ENCODE measurements around the gene FJX1. TPM values are rescaled to one million over a fixed set of nuclear protein-coding genes. Genes with fewer than 3 reads are reported as not detected.

FJX1 gene
- total RNA-seq, 1 experiment from 2014 or later = 8.3 TPM

DNA sequence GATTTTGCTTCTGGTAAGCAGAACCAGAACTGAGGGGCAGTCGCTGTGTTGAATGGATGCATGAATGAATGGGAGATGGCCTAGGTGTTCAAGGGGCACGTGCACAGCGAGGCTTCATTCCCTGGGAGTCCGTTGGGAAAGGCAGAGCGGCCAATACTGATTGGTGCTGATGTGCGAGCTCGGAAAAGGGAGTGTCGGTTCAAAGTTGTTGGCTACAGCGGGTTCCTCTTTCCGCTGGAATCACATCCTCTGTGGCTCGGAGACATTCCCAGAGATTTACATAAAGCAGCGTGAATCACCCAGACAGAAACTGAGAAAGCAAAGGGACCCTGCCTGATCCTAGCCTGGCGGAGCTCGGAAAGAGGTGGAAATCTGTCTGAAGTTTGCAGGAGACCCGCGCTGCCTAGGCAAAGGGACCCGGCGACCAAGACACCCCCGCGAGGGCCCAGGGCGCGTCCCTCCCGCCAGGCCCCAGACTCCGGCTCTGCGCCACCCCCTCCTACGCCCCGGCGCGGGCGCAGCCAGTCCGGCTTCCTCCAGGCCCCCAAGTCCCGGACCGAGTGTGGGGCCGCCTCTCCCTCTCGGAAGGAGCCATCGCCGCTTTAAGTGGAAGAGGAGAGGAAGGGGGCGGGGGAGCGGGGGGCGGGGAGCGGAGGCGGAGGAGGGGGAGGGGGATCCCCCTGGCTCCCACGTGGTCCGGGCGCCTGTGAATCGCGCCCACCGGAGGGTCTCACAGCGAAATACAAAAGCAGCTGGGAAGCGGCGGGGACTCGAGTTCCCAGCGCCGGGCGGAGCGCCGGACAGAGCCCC is at the start of gene FJX1 (continued):
- TF ChIP-seq, protein P1, sequence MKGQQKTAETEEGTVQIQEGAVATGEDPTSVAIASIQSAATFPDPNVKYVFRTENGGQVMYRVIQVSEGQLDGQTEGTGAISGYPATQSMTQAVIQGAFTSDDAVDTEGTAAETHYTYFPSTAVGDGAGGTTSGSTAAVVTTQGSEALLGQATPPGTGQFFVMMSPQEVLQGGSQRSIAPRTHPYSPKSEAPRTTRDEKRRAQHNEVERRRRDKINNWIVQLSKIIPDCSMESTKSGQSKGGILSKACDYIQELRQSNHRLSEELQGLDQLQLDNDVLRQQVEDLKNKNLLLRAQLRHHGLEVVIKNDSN (CRISPR knock-in tag; IDR thresholded peaks at IDR 0.05) = peak; percentile 66; the same call in 1 of the 2 replicates
- TF ChIP-seq PRRX2 (CRISPR knock-in tag; IDR thresholded peaks at IDR 0.05) (no peak), ZNF423 (CRISPR knock-in tag; IDR thresholded peaks at IDR 0.05) (no peak), CREM (CRISPR knock-in tag; IDR thresholded peaks at IDR 0.05) (peak; percentile 20; the same call in 1 of the 2 replicates), FOXK1 (CRISPR knock-in tag; IDR thresholded peaks at IDR 0.05) (peak; percentile 51; the same call in 1 of the 2 replicates), SMAD4 (CRISPR knock-in tag; IDR thresholded peaks at IDR 0.05) (no peak), ZNF232 (CRISPR knock-in tag; IDR thresholded peaks at IDR 0.05) (0 out of 2 replicates have a peak, but pooled peaks have one; percentile 17), FOXP1 (CRISPR knock-in tag; IDR thresholded peaks at IDR 0.05; ENCODE audit: borderline replicate concordance) (peak; percentile 87), ZNF121 (CRISPR knock-in tag; IDR thresholded peaks at IDR 0.05) (no peak), CREB1 (CRISPR knock-in tag; IDR thresholded peaks at IDR 0.05) (peak; percentile 19; the same call in 1 of the 2 replicates), ZNF416 (CRISPR knock-in tag; IDR thresholded peaks at IDR 0.05) (no peak), ZNF263 (CRISPR knock-in tag; IDR thresholded peaks at IDR 0.05; ENCODE audit: low read depth) (0 out of 2 replicates have a peak, but pooled peaks have one; percentile 30), TEAD1 (CRISPR knock-in tag; IDR thresholded peaks at IDR 0.05) (peak; percentile 73)
- TF ChIP-seq, protein P2, sequence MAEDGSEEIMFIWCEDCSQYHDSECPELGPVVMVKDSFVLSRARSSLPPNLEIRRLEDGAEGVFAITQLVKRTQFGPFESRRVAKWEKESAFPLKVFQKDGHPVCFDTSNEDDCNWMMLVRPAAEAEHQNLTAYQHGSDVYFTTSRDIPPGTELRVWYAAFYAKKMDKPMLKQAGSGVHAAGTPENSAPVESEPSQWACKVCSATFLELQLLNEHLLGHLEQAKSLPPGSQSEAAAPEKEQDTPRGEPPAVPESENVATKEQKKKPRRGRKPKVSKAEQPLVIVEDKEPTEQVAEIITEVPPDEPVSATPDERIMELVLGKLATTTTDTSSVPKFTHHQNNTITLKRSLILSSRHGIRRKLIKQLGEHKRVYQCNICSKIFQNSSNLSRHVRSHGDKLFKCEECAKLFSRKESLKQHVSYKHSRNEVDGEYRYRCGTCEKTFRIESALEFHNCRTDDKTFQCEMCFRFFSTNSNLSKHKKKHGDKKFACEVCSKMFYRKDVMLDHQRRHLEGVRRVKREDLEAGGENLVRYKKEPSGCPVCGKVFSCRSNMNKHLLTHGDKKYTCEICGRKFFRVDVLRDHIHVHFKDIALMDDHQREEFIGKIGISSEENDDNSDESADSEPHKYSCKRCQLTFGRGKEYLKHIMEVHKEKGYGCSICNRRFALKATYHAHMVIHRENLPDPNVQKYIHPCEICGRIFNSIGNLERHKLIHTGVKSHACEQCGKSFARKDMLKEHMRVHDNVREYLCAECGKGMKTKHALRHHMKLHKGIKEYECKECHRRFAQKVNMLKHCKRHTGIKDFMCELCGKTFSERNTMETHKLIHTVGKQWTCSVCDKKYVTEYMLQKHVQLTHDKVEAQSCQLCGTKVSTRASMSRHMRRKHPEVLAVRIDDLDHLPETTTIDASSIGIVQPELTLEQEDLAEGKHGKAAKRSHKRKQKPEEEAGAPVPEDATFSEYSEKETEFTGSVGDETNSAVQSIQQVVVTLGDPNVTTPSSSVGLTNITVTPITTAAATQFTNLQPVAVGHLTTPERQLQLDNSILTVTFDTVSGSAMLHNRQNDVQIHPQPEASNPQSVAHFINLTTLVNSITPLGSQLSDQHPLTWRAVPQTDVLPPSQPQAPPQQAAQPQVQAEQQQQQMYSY (CRISPR knock-in tag; IDR thresholded peaks at IDR 0.05) = peak; percentile 62
- TF ChIP-seq, protein P3, sequence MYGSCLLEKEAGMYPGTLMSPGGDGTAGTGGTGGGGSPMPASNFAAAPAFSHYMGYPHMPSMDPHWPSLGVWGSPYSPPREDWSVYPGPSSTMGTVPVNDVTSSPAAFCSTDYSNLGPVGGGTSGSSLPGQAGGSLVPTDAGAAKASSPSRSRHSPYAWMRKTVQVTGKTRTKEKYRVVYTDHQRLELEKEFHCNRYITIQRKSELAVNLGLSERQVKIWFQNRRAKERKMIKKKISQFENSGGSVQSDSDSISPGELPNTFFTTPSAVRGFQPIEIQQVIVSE (CRISPR knock-in tag; IDR thresholded peaks at IDR 0.05; ENCODE audit: borderline replicate concordance) = no peak
- TF ChIP-seq, protein P4, sequence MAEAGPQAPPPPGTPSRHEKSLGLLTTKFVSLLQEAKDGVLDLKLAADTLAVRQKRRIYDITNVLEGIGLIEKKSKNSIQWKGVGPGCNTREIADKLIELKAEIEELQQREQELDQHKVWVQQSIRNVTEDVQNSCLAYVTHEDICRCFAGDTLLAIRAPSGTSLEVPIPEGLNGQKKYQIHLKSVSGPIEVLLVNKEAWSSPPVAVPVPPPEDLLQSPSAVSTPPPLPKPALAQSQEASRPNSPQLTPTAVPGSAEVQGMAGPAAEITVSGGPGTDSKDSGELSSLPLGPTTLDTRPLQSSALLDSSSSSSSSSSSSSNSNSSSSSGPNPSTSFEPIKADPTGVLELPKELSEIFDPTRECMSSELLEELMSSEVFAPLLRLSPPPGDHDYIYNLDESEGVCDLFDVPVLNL (CRISPR knock-in tag; IDR thresholded peaks at IDR 0.05; ENCODE audit: borderline replicate concordance, low read depth) = peak; percentile 46; the same call in 1 of the 2 replicates
- TF ChIP-seq, protein P5, sequence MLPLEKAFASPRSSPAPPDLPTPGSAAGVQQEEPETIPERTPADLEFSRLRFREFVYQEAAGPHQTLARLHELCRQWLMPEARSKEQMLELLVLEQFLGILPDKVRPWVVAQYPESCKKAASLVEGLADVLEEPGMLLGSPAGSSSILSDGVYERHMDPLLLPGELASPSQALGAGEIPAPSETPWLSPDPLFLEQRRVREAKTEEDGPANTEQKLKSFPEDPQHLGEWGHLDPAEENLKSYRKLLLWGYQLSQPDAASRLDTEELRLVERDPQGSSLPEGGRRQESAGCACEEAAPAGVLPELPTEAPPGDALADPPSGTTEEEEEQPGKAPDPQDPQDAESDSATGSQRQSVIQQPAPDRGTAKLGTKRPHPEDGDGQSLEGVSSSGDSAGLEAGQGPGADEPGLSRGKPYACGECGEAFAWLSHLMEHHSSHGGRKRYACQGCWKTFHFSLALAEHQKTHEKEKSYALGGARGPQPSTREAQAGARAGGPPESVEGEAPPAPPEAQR (CRISPR knock-in tag; IDR thresholded peaks at IDR 0.05) = no peak
- TF ChIP-seq, protein P6, sequence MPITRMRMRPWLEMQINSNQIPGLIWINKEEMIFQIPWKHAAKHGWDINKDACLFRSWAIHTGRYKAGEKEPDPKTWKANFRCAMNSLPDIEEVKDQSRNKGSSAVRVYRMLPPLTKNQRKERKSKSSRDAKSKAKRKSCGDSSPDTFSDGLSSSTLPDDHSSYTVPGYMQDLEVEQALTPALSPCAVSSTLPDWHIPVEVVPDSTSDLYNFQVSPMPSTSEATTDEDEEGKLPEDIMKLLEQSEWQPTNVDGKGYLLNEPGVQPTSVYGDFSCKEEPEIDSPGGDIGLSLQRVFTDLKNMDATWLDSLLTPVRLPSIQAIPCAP (CRISPR knock-in tag; IDR thresholded peaks at IDR 0.05) = 0 out of 2 replicates have a peak, but pooled peaks have one; percentile 10
- TF ChIP-seq, protein P7, sequence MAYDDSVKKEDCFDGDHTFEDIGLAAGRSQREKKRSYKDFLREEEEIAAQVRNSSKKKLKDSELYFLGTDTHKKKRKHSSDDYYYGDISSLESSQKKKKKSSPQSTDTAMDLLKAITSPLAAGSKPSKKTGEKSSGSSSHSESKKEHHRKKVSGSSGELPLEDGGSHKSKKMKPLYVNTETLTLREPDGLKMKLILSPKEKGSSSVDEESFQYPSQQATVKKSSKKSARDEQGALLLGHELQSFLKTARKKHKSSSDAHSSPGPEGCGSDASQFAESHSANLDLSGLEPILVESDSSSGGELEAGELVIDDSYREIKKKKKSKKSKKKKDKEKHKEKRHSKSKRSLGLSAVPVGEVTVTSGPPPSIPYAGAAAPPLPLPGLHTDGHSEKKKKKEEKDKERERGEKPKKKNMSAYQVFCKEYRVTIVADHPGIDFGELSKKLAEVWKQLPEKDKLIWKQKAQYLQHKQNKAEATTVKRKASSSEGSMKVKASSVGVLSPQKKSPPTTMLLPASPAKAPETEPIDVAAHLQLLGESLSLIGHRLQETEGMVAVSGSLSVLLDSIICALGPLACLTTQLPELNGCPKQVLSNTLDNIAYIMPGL (CRISPR knock-in tag; IDR thresholded peaks at IDR 0.05) = 0 out of 2 replicates have a peak, but pooled peaks have one; percentile 57
- TF ChIP-seq, protein P8, sequence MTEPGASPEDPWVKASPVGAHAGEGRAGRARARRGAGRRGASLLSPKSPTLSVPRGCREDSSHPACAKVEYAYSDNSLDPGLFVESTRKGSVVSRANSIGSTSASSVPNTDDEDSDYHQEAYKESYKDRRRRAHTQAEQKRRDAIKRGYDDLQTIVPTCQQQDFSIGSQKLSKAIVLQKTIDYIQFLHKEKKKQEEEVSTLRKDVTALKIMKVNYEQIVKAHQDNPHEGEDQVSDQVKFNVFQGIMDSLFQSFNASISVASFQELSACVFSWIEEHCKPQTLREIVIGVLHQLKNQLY (CRISPR knock-in tag; IDR thresholded peaks at IDR 0.05) = no peak
- TF ChIP-seq, protein P9, sequence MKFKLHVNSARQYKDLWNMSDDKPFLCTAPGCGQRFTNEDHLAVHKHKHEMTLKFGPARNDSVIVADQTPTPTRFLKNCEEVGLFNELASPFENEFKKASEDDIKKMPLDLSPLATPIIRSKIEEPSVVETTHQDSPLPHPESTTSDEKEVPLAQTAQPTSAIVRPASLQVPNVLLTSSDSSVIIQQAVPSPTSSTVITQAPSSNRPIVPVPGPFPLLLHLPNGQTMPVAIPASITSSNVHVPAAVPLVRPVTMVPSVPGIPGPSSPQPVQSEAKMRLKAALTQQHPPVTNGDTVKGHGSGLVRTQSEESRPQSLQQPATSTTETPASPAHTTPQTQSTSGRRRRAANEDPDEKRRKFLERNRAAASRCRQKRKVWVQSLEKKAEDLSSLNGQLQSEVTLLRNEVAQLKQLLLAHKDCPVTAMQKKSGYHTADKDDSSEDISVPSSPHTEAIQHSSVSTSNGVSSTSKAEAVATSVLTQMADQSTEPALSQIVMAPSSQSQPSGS (CRISPR knock-in tag; IDR thresholded peaks at IDR 0.05; ENCODE audit: borderline replicate concordance, low read depth) = peak; percentile 68; the same call in 1 of the 2 replicates
- TF ChIP-seq, protein P10, sequence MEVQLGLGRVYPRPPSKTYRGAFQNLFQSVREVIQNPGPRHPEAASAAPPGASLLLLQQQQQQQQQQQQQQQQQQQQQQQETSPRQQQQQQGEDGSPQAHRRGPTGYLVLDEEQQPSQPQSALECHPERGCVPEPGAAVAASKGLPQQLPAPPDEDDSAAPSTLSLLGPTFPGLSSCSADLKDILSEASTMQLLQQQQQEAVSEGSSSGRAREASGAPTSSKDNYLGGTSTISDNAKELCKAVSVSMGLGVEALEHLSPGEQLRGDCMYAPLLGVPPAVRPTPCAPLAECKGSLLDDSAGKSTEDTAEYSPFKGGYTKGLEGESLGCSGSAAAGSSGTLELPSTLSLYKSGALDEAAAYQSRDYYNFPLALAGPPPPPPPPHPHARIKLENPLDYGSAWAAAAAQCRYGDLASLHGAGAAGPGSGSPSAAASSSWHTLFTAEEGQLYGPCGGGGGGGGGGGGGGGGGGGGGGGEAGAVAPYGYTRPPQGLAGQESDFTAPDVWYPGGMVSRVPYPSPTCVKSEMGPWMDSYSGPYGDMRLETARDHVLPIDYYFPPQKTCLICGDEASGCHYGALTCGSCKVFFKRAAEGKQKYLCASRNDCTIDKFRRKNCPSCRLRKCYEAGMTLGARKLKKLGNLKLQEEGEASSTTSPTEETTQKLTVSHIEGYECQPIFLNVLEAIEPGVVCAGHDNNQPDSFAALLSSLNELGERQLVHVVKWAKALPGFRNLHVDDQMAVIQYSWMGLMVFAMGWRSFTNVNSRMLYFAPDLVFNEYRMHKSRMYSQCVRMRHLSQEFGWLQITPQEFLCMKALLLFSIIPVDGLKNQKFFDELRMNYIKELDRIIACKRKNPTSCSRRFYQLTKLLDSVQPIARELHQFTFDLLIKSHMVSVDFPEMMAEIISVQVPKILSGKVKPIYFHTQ (CRISPR knock-in tag; IDR thresholded peaks at IDR 0.05) = no peak
